Ovary (tissue), 9 donors: ENCODE results near the gene ASF1A. TPM values are rescaled to one million over a fixed set of nuclear protein-coding genes. Genes with fewer than 3 reads are reported as not detected.

ENCODE experiments used
- DNase-seq, 5 donors: peaks; one replicate each; pipeline ENCODE4 v3.0.0-alpha.2; 2019 to 2020
- H3K27ac ChIP-seq, 2 donors: fragments of 200-600 bp; one replicate each; pipeline versions ENCODE4 v1.5.1 to v1.8.0; 2019 to 2022
- H3K27me3 ChIP-seq: fragments of 200-600 bp; one replicate; pipeline ENCODE4 v1.8.0; 2022
- H3K36me3 ChIP-seq: fragments of 200-600 bp; sonication (generic); one replicate; pipeline ENCODE4 v1.5.1; 2019
- H3K4me1 ChIP-seq: one replicate; pipeline ENCODE4 v1.8.1; 2013; ENCODE audit warnings: mild to moderate bottlenecking, moderate library complexity; ENCODE audit not compliant: insufficient read depth
- H3K4me3 ChIP-seq: fragments of 200-600 bp; sonication (generic); one replicate; pipeline ENCODE4 v1.5.1; 2017
- H3K9me3 ChIP-seq, 2 donors: fragments of 200-600 bp in 1 of 2; sonication (generic) in 1 of 2; one replicate each; pipeline versions ENCODE4 v1.5.1 to v1.8.1; 2013 to 2019; ENCODE audit warnings: mild to moderate bottlenecking in 1 of 2, moderate library complexity in 1 of 2
- EP300 ChIP-seq: sonication (generic); formaldehyde crosslinking; IDR thresholded peaks from one replicate; pipeline ENCODE4 v1.6.1; 2017; ENCODE audit warnings: antibody characterized with exemption
- POLR2A ChIP-seq: fragments of 450-650 bp; IDR thresholded peaks from one replicate; pipeline ENCODE4 v1.6.1; 2017; ENCODE audit warnings: antibody characterized with exemption, mild to moderate bottlenecking, moderate library complexity
- WGBS, 3 donors: extraction: QIAGEN DNeasy Blood & Tissue Kit in 1 of 3; methylation state at CpG; one replicate each; pipeline versions ENCODE4 v1.1.5 to v1.1.7; 2013 to 2017; 5-methylcytosine and 5-hydroxymethylcytosine counted together
- intact Hi-C, 4 donors: fragments of 100-400 bp; cut with DNase I; formaldehyde crosslinking; loops; one replicate each; pipeline versions ENCODE4 v1.11.0 to v1.15.1; 2022 to 2023
- polyA plus RNA-seq, 2 donors: library from polyadenylated mRNA; stranded (reverse); fragments of 200-250 nt in 1 of 2; fragments of 350-450 nt in 1 of 2; fragmentation: Illumina TruSeq in 1 of 2; extraction: RNeasy Lipid Tissue Mini Kit (QIAGEN cat#74804) in 1 of 2; gene quantifications; one replicate each; pipeline ENCODE4 v1.2.3, GENCODE V29; 2013 to 2014
- total RNA-seq, 7 donors: library from RNA; depleted of rRNA in 2 of 7; stranded (reverse); fragments of >200 nt in 2 of 7; fragmentation: NEBNext Ultra II Directional in 3 of 7; extraction: Animal tissue kit (Norgen Biotek cat#: 25700) in 3 of 7; gene quantifications; one replicate each; pipeline versions ENCODE4 v1.1.0 to v1.2.4, GENCODE V29; 2016 to 2023
- TF ChIP-seq, protein P1 (sequence below), 3 donors: fragments of 450-650 bp in 2 of 3; fragments of 200-600 bp in 1 of 3; IDR thresholded peaks; one replicate each; pipeline versions ENCODE4 v1.5.1 to v1.8.0; 2016 to 2022; ENCODE audit warnings: antibody characterized with exemption in 3 of 3, mild to moderate bottlenecking in 1 of 3
- donor health status: DM: no; HTN: no; CAD: no; lungs with moderate emphysema.
- donor health status: DM: no; HTN: no; CAD: no.
- donor health status: Bipolar disorder and iron deficiency.
- donor health status: DM: yes; HTN: yes; CAD: no.
- donor health status: DM: no; HTN: no; CAD: no.
- donor health status: DM: yes; HTN: yes; CAD: no.

Gene ASF1A
- total and polyA plus RNA-seq, 9 donors = 9.9 to 30.7 (median 22.3) TPM

DNA sequence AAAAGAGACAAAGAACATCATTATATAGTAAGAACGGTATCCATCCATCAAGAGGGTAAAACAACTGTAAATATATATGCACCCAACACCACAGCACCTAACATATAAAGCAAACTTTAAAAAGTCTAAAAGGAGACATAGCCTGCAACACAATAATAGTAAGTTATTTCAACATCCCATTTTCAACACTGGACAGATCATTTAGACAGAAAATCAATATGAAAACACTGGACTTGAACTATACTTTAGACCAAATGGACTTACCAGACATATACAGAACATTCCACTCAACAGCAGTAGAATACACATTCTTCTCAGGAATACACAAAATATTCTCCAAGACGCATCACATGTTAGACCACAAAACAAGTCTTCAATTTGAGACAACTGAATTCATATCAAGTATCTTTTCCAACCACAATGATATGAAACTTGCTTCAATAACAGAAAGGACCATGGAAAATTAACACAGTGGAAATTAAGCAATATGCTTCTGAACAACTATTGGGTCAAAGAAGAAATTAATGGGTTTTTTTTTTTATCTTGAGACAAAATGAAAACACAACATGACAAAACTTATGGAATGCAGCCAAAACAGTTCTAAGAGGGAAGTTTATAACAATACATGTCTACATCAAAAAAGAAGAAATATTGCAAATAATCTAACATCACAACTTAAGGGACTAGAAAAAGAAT lies 23.9 kb upstream of the ASF1A start:
- TF ChIP-seq, protein P1, sequence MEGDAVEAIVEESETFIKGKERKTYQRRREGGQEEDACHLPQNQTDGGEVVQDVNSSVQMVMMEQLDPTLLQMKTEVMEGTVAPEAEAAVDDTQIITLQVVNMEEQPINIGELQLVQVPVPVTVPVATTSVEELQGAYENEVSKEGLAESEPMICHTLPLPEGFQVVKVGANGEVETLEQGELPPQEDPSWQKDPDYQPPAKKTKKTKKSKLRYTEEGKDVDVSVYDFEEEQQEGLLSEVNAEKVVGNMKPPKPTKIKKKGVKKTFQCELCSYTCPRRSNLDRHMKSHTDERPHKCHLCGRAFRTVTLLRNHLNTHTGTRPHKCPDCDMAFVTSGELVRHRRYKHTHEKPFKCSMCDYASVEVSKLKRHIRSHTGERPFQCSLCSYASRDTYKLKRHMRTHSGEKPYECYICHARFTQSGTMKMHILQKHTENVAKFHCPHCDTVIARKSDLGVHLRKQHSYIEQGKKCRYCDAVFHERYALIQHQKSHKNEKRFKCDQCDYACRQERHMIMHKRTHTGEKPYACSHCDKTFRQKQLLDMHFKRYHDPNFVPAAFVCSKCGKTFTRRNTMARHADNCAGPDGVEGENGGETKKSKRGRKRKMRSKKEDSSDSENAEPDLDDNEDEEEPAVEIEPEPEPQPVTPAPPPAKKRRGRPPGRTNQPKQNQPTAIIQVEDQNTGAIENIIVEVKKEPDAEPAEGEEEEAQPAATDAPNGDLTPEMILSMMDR (IDR thresholded peaks at IDR 0.05) = no peak
- TF ChIP-seq EP300 (no peak), POLR2A (no peak)
- Histone ChIP-seq H3K27ac (no peak overlapping the region), H3K9me3 (no peaks in the 10 kb centered on the region), H3K4me1 (peaks cover 2% of the 10 kb centered on the region), H3K4me3 (no peak overlapping the region), H3K27me3 (no peaks in the 10 kb centered on the region), H3K36me3 (no peaks in the 10 kb centered on the region)
- intact Hi-C loops = no loop called here
- DNase-seq = no peak
- 68 to 94% (median 92%) methylated on average over 2 of the region's 2 CpGs for WGBS, 3 donors

DNA sequence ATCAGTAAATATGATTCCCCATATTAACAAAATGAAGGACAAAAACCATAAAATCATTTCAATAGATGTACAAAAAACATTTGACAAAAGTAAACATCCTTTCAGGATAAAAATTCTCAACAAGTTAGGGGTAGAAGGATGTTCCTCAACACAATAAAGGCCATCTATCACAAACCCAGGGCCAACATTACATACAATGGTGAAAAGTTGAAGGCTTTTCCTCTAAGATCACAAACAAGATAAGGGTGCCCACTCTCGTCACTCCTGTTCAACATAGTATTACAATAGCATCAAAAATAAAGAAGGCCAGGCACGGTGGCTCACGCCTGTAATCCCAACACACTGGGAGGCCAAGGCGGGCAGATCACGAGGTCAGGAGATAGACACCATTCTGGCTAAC lies 22.6 kb upstream of the ASF1A start:
- intact Hi-C loops = no loop called here
- no peaks in the 10 kb centered on the region for H3K9me3 ChIP-seq
- 96 to 98% (median 96%) methylated on average over 5 of the region's 5 CpGs for WGBS, 3 donors
- H3K27ac ChIP-seq = no peak overlapping the region
- no peak overlapping the region for H3K4me3 ChIP-seq
- DNase-seq = no peak
- no peaks in the 10 kb centered on the region for H3K36me3 ChIP-seq
- H3K27me3 ChIP-seq = no peaks in the 10 kb centered on the region
- TF ChIP-seq, protein P1 (IDR thresholded peaks at IDR 0.05) = no peak
- no peak for TF ChIP-seq POLR2A
- no peak for TF ChIP-seq EP300
- H3K4me1 ChIP-seq = peaks cover 2% of the 10 kb centered on the region

DNA sequence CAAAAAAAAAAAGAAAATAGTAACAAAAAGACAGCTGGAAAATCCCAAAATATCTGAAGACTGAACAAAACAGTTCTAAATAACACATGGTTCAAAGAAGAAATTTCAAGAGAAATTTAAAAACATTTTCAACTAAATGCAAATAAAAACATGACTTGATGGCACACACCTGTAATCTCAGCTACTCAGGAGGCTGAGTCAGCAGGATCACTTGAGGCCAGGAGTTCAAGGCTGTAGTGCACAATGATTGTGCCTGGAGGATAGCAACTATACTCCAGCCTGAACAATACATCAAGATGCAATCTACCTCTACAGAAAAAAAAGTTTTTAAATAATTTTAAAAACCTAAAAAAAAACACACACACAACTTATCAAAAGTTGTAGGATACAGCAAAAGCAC lies 21.6 kb upstream of the ASF1A start:
- Histone ChIP-seq H3K27ac (no peak overlapping the region), H3K9me3 (no peaks in the 10 kb centered on the region), H3K4me3 (no peak overlapping the region), H3K4me1 (peaks cover 5% of the 10 kb centered on the region), H3K36me3 (no peaks in the 10 kb centered on the region), H3K27me3 (no peaks in the 10 kb centered on the region)
- TF ChIP-seq, protein P1 (IDR thresholded peaks at IDR 0.05) = no peak
- no peak for TF ChIP-seq POLR2A
- no peak for TF ChIP-seq EP300
- no peak for DNase-seq
- intact Hi-C loops = no loop called here

DNA sequence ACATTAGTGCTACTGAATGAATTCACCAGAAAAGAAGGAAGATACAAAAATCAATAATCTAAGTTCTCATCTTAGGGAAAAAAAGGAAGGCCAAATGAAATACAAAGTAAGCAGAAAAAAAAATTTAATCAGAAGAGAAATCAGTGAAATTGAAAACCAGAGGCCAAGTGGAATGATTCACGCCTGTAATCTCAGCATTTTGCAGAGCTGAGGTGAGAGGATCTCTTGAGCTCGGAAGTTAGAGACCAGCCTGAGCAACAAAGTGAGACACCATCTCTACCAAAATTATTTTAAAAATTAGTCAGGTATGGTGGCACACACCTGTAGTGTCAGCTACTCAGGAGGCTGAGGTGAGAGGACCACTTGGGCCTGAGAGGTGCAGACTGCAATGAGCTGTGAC lies 21.2 kb upstream of the ASF1A start:
- H3K9me3 ChIP-seq = no peaks in the 10 kb centered on the region
- no peaks in the 10 kb centered on the region for H3K27me3 ChIP-seq
- H3K4me1 ChIP-seq = peaks cover 5% of the 10 kb centered on the region
- TF ChIP-seq EP300 = no peak
- TF ChIP-seq, protein P1 (IDR thresholded peaks at IDR 0.05) = no peak
- no peak for TF ChIP-seq POLR2A
- DNase-seq = no peak
- no peaks in the 10 kb centered on the region for H3K36me3 ChIP-seq
- intact Hi-C loops = no loop called here
- no peak overlapping the region for H3K4me3 ChIP-seq
- no peak overlapping the region for H3K27ac ChIP-seq
- 85 to 96% (median 85%) methylated on average over 2 of the region's 2 CpGs for WGBS, 3 donors
